ENCODE measurements around the gene MAP3K1.

MAP3K1 gene

DNA sequence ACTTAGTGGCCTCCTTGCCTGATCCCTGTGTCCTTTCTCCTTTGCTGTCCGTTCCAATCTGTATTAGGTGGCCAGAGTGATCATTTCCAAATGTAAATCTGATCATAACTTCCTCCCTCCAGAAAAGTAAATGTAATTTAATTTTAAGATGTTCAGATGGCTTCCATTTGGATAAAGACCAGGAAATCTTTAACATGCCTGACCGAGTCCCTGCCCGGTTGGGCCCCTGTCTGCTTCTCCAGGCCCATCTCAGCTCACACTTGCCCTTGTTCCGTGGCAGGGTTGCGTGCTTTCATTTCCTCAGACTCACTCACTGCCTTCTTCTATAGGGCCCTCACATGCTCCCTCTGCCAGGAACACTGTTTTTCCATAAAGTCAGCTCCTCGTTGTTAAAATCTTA, 7.6 kb downstream of the MAP3K1 start:
- TF ChIP-seq, protein P1, sequence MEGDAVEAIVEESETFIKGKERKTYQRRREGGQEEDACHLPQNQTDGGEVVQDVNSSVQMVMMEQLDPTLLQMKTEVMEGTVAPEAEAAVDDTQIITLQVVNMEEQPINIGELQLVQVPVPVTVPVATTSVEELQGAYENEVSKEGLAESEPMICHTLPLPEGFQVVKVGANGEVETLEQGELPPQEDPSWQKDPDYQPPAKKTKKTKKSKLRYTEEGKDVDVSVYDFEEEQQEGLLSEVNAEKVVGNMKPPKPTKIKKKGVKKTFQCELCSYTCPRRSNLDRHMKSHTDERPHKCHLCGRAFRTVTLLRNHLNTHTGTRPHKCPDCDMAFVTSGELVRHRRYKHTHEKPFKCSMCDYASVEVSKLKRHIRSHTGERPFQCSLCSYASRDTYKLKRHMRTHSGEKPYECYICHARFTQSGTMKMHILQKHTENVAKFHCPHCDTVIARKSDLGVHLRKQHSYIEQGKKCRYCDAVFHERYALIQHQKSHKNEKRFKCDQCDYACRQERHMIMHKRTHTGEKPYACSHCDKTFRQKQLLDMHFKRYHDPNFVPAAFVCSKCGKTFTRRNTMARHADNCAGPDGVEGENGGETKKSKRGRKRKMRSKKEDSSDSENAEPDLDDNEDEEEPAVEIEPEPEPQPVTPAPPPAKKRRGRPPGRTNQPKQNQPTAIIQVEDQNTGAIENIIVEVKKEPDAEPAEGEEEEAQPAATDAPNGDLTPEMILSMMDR (IDR thresholded peaks at IDR 0.05), result no peak
- H3K36me3 ChIP-seq, result no peaks in the 10 kb centered on the region
- peaks cover 36 to 59% of the 10 kb centered on the region in 2 experiments for H3K4me1 ChIP-seq (ENCODE audit: control insufficient read depth in 1 of 2, insufficient read depth in 1 of 2, low read depth in 1 of 2, low read length in 1 of 2)
- no peaks in the 10 kb centered on the region for H3K9me3 ChIP-seq
- H3K27ac ChIP-seq, result no peak overlapping the region
- no peaks in the 10 kb centered on the region for H3K27me3 ChIP-seq
- H3K4me3 ChIP-seq (ENCODE audit: low read depth in 1 of 2, low read length in 1 of 2), result no peak overlapping the region

DNA sequence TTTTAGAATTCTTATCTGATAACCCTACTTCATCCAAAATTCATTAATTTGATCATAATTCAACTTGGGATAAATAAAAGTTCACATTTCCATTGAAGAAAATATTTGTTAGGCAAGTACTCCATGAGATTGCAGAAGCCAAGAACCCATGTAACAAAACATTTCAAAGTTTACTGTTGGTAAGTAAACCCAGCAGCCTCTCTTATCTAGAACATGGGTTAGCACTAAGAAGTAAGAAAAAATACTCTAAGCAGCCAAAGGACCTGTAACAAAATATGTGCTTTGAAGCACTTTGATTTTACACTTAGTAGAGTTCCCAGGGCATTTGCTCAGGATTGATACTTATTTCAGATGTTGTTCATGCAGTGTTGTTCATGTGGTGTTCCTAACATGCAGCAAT, 8.7 kb downstream of the MAP3K1 start:
- H3K4me3 ChIP-seq (ENCODE audit: low read depth in 1 of 2, low read length in 1 of 2), result no peak overlapping the region
- H3K4me1 ChIP-seq (ENCODE audit: control insufficient read depth in 1 of 2, insufficient read depth in 1 of 2, low read depth in 1 of 2, low read length in 1 of 2), result peaks cover 26 to 49% of the 10 kb centered on the region in 2 experiments
- peak overlapping the region; percentile 2 for H3K27ac ChIP-seq
- no peaks in the 10 kb centered on the region for H3K9me3 ChIP-seq
- TF ChIP-seq, protein P1 (IDR thresholded peaks at IDR 0.05), result no peak
- no peaks in the 10 kb centered on the region for H3K36me3 ChIP-seq
- no peaks in the 10 kb centered on the region for H3K27me3 ChIP-seq

DNA sequence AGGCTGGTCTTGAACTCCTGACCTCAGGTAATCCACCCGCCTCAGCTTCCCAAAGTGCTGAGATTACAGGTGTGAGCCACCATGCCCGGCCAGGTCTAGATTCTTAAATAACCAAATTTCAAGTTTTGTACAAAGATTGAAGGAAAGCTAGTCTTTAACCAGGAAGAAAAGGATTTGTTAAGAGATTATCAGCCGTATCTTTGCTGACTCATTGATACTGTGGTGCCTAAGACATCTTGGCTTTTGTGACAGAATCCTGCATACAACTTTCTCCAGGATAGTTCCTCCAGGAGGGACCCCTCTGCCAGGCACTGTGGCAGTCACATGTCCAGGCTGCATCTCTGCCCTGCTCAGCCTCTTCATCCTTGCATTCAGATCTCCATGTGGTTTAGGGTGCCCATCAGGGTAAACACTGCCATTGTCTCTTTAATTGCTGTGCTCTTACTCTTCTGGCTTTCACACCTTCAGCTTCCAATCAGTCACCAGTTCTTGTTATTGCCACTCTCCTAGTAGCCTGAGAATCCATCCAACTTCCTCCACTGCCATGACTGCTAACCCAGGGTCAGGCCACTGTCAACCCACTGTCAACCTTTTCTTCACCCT, 10.0 kb downstream of the MAP3K1 start:
- no peaks in the 10 kb centered on the region for H3K9me3 ChIP-seq
- H3K4me1 ChIP-seq (ENCODE audit: control insufficient read depth in 1 of 2, insufficient read depth in 1 of 2, low read depth in 1 of 2, low read length in 1 of 2), result peaks cover 16 to 36% of the 10 kb centered on the region in 2 experiments
- no peaks in the 10 kb centered on the region for H3K36me3 ChIP-seq
- no peak overlapping the region for H3K4me3 ChIP-seq (ENCODE audit: low read depth in 1 of 2, low read length in 1 of 2)
- TF ChIP-seq, protein P1 (IDR thresholded peaks at IDR 0.05), result no peak
- H3K27ac ChIP-seq, result peak overlapping the region; percentile 52
- no peaks in the 10 kb centered on the region for H3K27me3 ChIP-seq

DNA sequence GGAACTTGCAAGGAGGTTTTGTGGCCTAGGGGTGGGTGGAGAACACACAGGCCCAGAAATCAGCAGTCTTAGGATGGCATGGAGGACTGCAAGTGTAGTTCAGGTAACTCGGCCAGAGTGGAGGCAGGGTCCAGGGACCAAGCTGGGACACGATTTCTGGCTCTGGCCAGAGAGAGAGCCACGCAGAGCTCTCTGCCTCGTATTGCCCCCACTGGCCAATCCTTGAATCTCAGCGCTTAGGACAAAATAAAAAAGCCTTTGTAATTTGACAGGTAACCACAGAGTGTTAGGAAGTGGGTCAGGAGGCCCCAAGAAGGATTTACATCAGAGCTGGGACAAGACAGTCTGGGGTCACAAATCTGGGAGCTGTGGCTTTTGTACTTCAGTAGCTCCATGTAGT, 11.7 kb downstream of the MAP3K1 start:
- H3K4me1 ChIP-seq (ENCODE audit: control insufficient read depth in 1 of 2, insufficient read depth in 1 of 2, low read depth in 1 of 2, low read length in 1 of 2), result peaks cover 13 to 30% of the 10 kb centered on the region in 2 experiments
- H3K36me3 ChIP-seq, result no peaks in the 10 kb centered on the region
- no peak overlapping the region for H3K4me3 ChIP-seq (ENCODE audit: low read depth in 1 of 2, low read length in 1 of 2)
- H3K9me3 ChIP-seq, result no peaks in the 10 kb centered on the region
- no peak overlapping the region for H3K27ac ChIP-seq
- TF ChIP-seq, protein P1 (IDR thresholded peaks at IDR 0.05), result no peak
- H3K27me3 ChIP-seq, result no peaks in the 10 kb centered on the region

DNA sequence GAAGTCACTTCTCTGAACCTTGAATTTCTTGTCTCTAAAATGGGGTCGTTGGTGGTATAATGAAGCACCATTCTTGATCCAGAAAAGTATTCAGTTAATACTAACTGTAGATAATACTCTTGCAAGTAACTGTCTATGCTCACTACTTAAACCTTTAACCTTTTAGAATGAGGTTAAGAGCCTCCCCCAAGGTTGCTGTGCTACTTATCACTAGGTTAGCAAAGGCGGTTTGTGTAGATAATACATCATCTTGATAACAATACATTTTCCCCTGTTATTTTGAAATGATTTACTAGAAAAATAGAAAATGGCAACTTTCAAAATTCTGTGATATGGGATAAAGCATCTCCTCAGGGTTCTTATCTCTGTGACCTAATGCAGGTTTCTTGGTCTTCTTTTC, 12.6 kb downstream of the MAP3K1 start:
- Histone ChIP-seq H3K27ac (no peak overlapping the region), H3K4me3 (ENCODE audit: low read depth in 1 of 2, low read length in 1 of 2) (no peak overlapping the region), H3K4me1 (ENCODE audit: control insufficient read depth in 1 of 2, insufficient read depth in 1 of 2, low read depth in 1 of 2, low read length in 1 of 2) (peaks cover 12 to 27% of the 10 kb centered on the region in 2 experiments), H3K27me3 (no peaks in the 10 kb centered on the region), H3K36me3 (no peaks in the 10 kb centered on the region), H3K9me3 (no peaks in the 10 kb centered on the region)
- TF ChIP-seq, protein P1 (IDR thresholded peaks at IDR 0.05), result no peak
